DOHH2 (cell line): ENCODE results near the gene PSMC4.

ENCODE experiments used
- EZH2phosphoT487 ChIP-seq: fragments of 200-600 bp; sonication (generic); IDR thresholded peaks from 2 replicates; pipeline ENCODE4 v1.6.1; 2017; ENCODE audit warnings: borderline replicate concordance, mild to moderate bottlenecking, antibody characterized with exemption, low read length, moderate library complexity, mixed read lengths
- TF ChIP-seq, protein P1 (sequence below): fragments of 200-600 bp; sonication (generic); IDR thresholded peaks from one replicate; pipeline ENCODE4 v1.5.1; 2014; ENCODE audit warnings: antibody characterized with exemption, mild to moderate bottlenecking, low read depth, low read length; ENCODE audit not compliant: poor library complexity, severe bottlenecking

DNA sequence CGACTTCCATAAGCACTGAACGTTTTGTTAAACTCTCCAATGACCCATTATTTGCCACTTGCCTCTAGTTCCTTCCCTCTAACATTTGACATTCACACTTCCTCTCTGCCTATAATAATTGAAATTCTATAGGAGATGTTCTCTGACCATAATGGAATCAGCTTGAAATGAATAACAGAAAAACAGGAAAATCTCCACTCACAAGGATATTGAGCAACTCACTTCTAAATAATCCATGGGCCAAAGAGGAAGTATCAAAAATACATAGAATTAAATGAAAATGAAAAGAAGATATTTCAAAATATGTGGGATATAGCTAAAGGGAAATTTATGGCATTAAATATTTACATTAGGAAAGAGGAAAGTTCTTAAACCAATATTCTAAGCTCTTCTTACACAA, 33.2 kb upstream of the PSMC4 start:
- TF ChIP-seq, protein P1, sequence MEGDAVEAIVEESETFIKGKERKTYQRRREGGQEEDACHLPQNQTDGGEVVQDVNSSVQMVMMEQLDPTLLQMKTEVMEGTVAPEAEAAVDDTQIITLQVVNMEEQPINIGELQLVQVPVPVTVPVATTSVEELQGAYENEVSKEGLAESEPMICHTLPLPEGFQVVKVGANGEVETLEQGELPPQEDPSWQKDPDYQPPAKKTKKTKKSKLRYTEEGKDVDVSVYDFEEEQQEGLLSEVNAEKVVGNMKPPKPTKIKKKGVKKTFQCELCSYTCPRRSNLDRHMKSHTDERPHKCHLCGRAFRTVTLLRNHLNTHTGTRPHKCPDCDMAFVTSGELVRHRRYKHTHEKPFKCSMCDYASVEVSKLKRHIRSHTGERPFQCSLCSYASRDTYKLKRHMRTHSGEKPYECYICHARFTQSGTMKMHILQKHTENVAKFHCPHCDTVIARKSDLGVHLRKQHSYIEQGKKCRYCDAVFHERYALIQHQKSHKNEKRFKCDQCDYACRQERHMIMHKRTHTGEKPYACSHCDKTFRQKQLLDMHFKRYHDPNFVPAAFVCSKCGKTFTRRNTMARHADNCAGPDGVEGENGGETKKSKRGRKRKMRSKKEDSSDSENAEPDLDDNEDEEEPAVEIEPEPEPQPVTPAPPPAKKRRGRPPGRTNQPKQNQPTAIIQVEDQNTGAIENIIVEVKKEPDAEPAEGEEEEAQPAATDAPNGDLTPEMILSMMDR, result no peak
- TF ChIP-seq EZH2phosphoT487, result no peak
